SK-N-MC (cell line): ENCODE data around the gene GRK2.

Source experiments
- EZH2 ChIP-seq: fragments of 200-600 bp; sonication (generic); IDR thresholded peaks from one replicate; pipeline ENCODE4 v1.6.1; 2017; ENCODE audit warnings: antibody characterized with exemption
- FOXP2 ChIP-seq: optimal IDR thresholded peaks from 2 replicates; pipeline ENCODE3; 2011; ENCODE audit warnings: mild to moderate bottlenecking, moderate library complexity; ENCODE audit not compliant: insufficient read depth; ENCODE audit errors: extremely low read length, control extremely low read depth
- POLR2AphosphoS5 ChIP-seq: IDR thresholded peaks from 2 replicates; pipeline ENCODE4 v1.6.1; 2012; ENCODE audit warnings: mild to moderate bottlenecking, low read depth, low read length, borderline replicate concordance

- no peak for TF ChIP-seq EZH2
- no peak for TF ChIP-seq POLR2AphosphoS5
- no peak for TF ChIP-seq FOXP2
These were observed 32.6 kb upstream of the GRK2 start for GRCh38 chr11:67233584-67234190.
